GM18526 (cell line): ENCODE data around the gene SLC7A10.

Experiments
- POLR2A ChIP-seq: IDR thresholded peaks from 3 replicates; pipeline ENCODE4 v1.6.1; 2011; ENCODE audit not compliant: insufficient read length; ENCODE audit errors: extremely low read depth

Gene SLC7A10

GRCh38 chr19:33261511-33262189, 36.0 kb upstream of the SLC7A10 start:
- no peak for TF ChIP-seq POLR2A

GRCh38 chr19:33260628-33261418, 35.2 kb upstream of the SLC7A10 start:
- no peak for TF ChIP-seq POLR2A

GRCh38 chr19:33259539-33259938, 33.9 kb upstream of the SLC7A10 start:
- TF ChIP-seq POLR2A, result no peak

GRCh38 chr19:33257828-33258227, 32.2 kb upstream of the SLC7A10 start:
- no peak for TF ChIP-seq POLR2A

GRCh38 chr19:33256261-33256660, 30.6 kb upstream of the SLC7A10 start:
- TF ChIP-seq POLR2A, result no peak

GRCh38 chr19:33255781-33256180, 30.1 kb upstream of the SLC7A10 start:
- TF ChIP-seq POLR2A, result no peak

- TF ChIP-seq POLR2A, result no peak
Observed at GRCh38 chr19:33254245-33254824, 28.7 kb upstream of the SLC7A10 start.

GRCh38 chr19:33252971-33253370, 27.3 kb upstream of the SLC7A10 start:
- TF ChIP-seq POLR2A, result no peak

GRCh38 chr19:33252418-33252962, 26.8 kb upstream of the SLC7A10 start:
- no peak for TF ChIP-seq POLR2A

GRCh38 chr19:33251526-33252090, 26.0 kb upstream of the SLC7A10 start:
- no peak for TF ChIP-seq POLR2A

GRCh38 chr19:33251076-33251475, 25.4 kb upstream of the SLC7A10 start:
- no peak for TF ChIP-seq POLR2A

GRCh38 chr19:33250500-33250899, 24.9 kb upstream of the SLC7A10 start:
- TF ChIP-seq POLR2A, result no peak

GRCh38 chr19:33249740-33250366, 24.2 kb upstream of the SLC7A10 start:
- no peak for TF ChIP-seq POLR2A

- TF ChIP-seq POLR2A, result no peak
Observed at GRCh38 chr19:33248954-33249613, 23.4 kb upstream of the SLC7A10 start.

- TF ChIP-seq POLR2A, result no peak
Observed at GRCh38 chr19:33248553-33248953, 22.9 kb upstream of the SLC7A10 start.
